Calu3 (cell line): Measurements from ENCODE around the gene GADL1. TPM values are rescaled to one million over a fixed set of nuclear protein-coding genes. Genes with fewer than 3 reads are reported as not detected.

Source experiments
- BruUV-seq: library from RNA; stranded (reverse); fragments of 400-500 nt; replicated peaks from 2 replicates; lab custom pipeline; 2021; lab: Mats Ljungman, UMichigan
- CTCF ChIA-PET: fragments of 300-600 bp; sonication (Branson Sonifier 250); formaldehyde crosslinking; loops from one replicate; lab custom pipeline; 2022; ENCODE audit warnings: antibody characterized with exemption; lab: Charles Lee
- DNase-seq: peaks from one replicate; pipeline ENCODE4 v3.0.0; 2022
- H3K27ac Mint-ChIP-seq: one replicate; pipeline ENCODE4 v1.8.0; 2022; ENCODE audit warnings: mixed read lengths; ENCODE audit not compliant: unreplicated experiment
- H3K27me3 Mint-ChIP-seq: one replicate; pipeline ENCODE4 v1.8.0; 2022; ENCODE audit warnings: mixed read lengths; ENCODE audit not compliant: unreplicated experiment
- H3K36me3 Mint-ChIP-seq: one replicate; pipeline ENCODE4 v1.8.0; 2022; ENCODE audit warnings: mild to moderate bottlenecking, moderate library complexity, mixed read lengths; ENCODE audit not compliant: insufficient read depth, unreplicated experiment
- H3K4me1 Mint-ChIP-seq: one replicate; pipeline ENCODE4 v1.8.0; 2022; ENCODE audit warnings: mild to moderate bottlenecking, low read depth, mixed read lengths; ENCODE audit not compliant: unreplicated experiment
- H3K4me3 Mint-ChIP-seq: one replicate; pipeline ENCODE4 v1.8.0; 2022; ENCODE audit warnings: mild to moderate bottlenecking, low read depth, moderate library complexity, mixed read lengths; ENCODE audit not compliant: unreplicated experiment
- H3K9me3 Mint-ChIP-seq: one replicate; pipeline ENCODE4 v1.8.0; 2022; ENCODE audit warnings: low read depth, mixed read lengths; ENCODE audit not compliant: unreplicated experiment
- intact Hi-C: fragments of 100-400 bp; cut with micrococcal nuclease; formaldehyde crosslinking; loops from one replicate; pipeline ENCODE4 v1.10.0; 2022; ENCODE audit not compliant: unreplicated experiment
- total RNA-seq: library from RNA; stranded (reverse); gene quantifications from 2 replicates; pipeline ENCODE4 v1.2.3, GENCODE V29; 2022
- TF ChIP-seq, protein P1 (sequence below): fragments of 200-600 bp; IDR thresholded peaks from one replicate; pipeline ENCODE4 v1.8.0; 2022; ENCODE audit warnings: antibody characterized with exemption; ENCODE audit not compliant: unreplicated experiment

Gene GADL1
- total RNA-seq, 1 experiment from 2014 or later = not detected

DNA sequence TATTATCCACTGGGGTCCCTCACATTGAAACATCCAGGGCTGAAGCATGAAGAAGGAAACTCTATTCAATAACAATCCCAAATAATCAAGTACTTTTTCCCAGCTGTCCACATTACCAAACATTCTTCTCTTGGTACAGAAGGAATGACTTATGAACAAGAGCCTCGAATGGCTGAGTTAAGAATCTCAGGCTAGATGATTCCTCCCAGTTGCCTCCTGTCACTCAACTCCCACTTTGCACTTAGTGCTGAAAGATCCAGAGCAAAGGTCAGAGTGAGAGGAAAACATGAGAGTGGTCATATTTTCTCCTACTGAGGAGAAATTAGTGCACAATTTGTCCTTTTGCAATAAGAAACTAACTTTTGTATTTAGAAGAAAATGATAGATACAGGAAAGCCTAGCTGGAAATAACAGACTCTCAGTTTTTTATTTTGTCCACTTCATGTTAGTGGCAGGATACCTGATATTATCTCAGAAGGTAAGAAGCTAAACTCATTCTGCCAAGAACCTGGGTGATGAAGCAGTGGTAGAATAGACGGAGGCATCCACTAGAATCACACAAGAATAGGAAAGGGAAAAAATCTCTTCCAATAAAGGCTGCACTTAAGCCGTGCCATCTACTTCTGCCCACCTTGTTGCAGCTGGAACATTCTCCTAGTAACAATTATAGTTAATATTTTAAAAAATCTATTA lies 46.2 kb downstream of the GADL1 start:
- Mint-ChIP-seq H3K4me3 (no peak overlapping the region), H3K9me3 (no peaks in the 10 kb centered on the region), H3K27me3 (peaks cover 36% of the 10 kb centered on the region), H3K4me1 (no peaks in the 10 kb centered on the region), H3K36me3 (no peaks in the 10 kb centered on the region), H3K27ac (no peak overlapping the region)
- CTCF ChIA-PET = no interaction called here
- TF ChIP-seq, protein P1, sequence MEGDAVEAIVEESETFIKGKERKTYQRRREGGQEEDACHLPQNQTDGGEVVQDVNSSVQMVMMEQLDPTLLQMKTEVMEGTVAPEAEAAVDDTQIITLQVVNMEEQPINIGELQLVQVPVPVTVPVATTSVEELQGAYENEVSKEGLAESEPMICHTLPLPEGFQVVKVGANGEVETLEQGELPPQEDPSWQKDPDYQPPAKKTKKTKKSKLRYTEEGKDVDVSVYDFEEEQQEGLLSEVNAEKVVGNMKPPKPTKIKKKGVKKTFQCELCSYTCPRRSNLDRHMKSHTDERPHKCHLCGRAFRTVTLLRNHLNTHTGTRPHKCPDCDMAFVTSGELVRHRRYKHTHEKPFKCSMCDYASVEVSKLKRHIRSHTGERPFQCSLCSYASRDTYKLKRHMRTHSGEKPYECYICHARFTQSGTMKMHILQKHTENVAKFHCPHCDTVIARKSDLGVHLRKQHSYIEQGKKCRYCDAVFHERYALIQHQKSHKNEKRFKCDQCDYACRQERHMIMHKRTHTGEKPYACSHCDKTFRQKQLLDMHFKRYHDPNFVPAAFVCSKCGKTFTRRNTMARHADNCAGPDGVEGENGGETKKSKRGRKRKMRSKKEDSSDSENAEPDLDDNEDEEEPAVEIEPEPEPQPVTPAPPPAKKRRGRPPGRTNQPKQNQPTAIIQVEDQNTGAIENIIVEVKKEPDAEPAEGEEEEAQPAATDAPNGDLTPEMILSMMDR = no peak
- no peak for DNase-seq
- BruUV-seq = no TSS peak
- intact Hi-C loops = no loop called here

GRCh38 chr3:30847592-30847991 lies 46.9 kb downstream of the GADL1 start:
- Mint-ChIP-seq H3K36me3 (no peaks in the 10 kb centered on the region), H3K9me3 (no peaks in the 10 kb centered on the region), H3K27me3 (peaks cover 36% of the 10 kb centered on the region), H3K27ac (no peak overlapping the region), H3K4me1 (no peaks in the 10 kb centered on the region), H3K4me3 (no peak overlapping the region)
- CTCF ChIA-PET = interaction anchor here (0.5 kb wide), 1 partner anchor 246 kb away, joined by 3 read pairs; no protein-coding TSS in a partner anchor
- intact Hi-C loops = no loop called here
- TF ChIP-seq, protein P1 = no peak
- no peak for DNase-seq
- no TSS peak for BruUV-seq

DNA sequence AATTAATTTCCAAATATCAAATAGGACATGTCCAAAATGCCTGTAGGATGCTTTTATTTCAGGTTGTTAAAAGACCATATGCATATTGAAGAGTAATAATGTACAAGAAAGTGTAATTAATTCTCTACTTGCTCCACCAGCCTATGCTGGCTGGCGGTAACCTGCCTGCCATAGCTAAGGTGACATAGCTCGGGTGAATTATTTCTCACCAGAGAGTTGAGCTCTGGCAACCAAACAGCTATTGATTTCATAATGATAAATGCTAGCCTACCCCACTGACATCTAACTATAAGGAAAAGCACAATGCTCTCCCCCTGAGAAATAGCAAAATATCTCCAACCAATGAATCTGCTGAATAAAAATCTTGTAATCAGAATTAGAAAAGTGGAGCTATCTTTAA lies 48.9 kb downstream of the GADL1 start:
- TF ChIP-seq, protein P1 = no peak
- Mint-ChIP-seq H3K4me1 (no peaks in the 10 kb centered on the region), H3K27me3 (peaks cover 36% of the 10 kb centered on the region), H3K27ac (no peak overlapping the region), H3K36me3 (no peaks in the 10 kb centered on the region), H3K4me3 (no peak overlapping the region), H3K9me3 (no peaks in the 10 kb centered on the region)
- BruUV-seq = no TSS peak
- intact Hi-C loops = no loop called here
- CTCF ChIA-PET = interaction anchor here (0.8 kb wide), 1 partner anchor 23 kb away, joined by 4 read pairs; no protein-coding TSS in a partner anchor
- no peak for DNase-seq

GRCh38 chr3:30843877-30844276 lies 50.6 kb downstream of the GADL1 start:
- TF ChIP-seq, protein P1 = no peak
- DNase-seq = no peak
- Mint-ChIP-seq H3K27ac (no peak overlapping the region), H3K4me3 (no peak overlapping the region), H3K36me3 (no peaks in the 10 kb centered on the region), H3K9me3 (no peaks in the 10 kb centered on the region), H3K27me3 (peaks cover 50% of the 10 kb centered on the region), H3K4me1 (no peaks in the 10 kb centered on the region)
- no TSS peak for BruUV-seq
- CTCF ChIA-PET = no interaction called here
- intact Hi-C loops = no loop called here
